ENCODE measurements around the gene FIGN.

FIGN gene

DNA sequence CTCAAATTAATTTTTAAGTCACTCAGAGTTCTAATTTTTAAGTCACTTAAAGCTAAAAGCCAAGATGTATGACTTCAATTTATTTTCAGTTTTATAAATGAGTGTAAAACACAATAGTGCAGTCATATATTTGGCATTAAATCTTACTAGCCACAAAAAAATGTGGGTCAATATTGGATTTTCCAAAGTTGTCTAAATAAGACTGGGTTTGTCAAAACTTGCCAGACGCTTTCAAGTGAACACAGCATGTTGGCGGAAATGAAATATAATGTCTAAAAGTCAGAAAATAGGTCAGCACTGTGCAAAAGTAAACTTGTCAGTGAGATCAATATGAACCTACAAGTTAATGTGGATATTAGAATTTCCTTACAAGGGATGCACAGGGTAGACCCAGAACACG, 128.9 kb downstream of the FIGN start:
- no peak for DNase-seq
- TF ChIP-seq, protein P1, sequence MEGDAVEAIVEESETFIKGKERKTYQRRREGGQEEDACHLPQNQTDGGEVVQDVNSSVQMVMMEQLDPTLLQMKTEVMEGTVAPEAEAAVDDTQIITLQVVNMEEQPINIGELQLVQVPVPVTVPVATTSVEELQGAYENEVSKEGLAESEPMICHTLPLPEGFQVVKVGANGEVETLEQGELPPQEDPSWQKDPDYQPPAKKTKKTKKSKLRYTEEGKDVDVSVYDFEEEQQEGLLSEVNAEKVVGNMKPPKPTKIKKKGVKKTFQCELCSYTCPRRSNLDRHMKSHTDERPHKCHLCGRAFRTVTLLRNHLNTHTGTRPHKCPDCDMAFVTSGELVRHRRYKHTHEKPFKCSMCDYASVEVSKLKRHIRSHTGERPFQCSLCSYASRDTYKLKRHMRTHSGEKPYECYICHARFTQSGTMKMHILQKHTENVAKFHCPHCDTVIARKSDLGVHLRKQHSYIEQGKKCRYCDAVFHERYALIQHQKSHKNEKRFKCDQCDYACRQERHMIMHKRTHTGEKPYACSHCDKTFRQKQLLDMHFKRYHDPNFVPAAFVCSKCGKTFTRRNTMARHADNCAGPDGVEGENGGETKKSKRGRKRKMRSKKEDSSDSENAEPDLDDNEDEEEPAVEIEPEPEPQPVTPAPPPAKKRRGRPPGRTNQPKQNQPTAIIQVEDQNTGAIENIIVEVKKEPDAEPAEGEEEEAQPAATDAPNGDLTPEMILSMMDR (IDR thresholded peaks at IDR 0.05) = no peak
- H3K4me1 ChIP-seq = no peaks in the 10 kb centered on the region
- H3K9me3 ChIP-seq = no peaks in the 10 kb centered on the region
- intact Hi-C loops (cut with DNase I; ENCODE audit: low total_unique reads) = no loop called here
- no peak overlapping the region for H3K4me3 ChIP-seq
- no peaks in the 10 kb centered on the region for H3K27me3 ChIP-seq
- no peak overlapping the region for H3K27ac ChIP-seq
- H3K36me3 ChIP-seq = peaks cover 21% of the 10 kb centered on the region in 3 donors

DNA sequence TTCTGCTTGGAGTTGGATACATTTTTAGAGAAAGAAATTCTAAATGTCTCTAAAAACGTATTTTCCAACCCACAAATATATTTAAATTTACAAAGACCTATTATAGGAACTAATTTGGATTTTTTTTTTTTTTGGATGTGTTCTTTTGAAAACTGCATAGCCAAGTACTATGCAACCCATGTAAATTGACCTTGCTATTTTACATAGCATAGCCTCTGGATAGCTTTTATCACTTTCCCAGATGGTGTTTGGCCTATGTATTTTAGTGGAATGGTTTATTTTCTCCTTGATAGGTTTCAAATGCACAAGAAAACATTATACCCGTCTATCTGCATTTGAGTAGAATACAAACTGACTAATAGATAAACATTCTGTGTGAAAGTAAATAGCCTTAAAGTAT, 130.0 kb downstream of the FIGN start:
- Histone ChIP-seq H3K4me1 (no peaks in the 10 kb centered on the region), H3K36me3 (peaks cover 11 to 13% (median 12%) of the 10 kb centered on the region in 3 donors), H3K9me3 (no peaks in the 10 kb centered on the region), H3K27ac (no peak overlapping the region), H3K4me3 (no peak overlapping the region), H3K27me3 (no peaks in the 10 kb centered on the region)
- no peak for DNase-seq
- TF ChIP-seq, protein P1 (IDR thresholded peaks at IDR 0.05) = no peak
- intact Hi-C loops (cut with DNase I; ENCODE audit: low total_unique reads) = no loop called here

DNA sequence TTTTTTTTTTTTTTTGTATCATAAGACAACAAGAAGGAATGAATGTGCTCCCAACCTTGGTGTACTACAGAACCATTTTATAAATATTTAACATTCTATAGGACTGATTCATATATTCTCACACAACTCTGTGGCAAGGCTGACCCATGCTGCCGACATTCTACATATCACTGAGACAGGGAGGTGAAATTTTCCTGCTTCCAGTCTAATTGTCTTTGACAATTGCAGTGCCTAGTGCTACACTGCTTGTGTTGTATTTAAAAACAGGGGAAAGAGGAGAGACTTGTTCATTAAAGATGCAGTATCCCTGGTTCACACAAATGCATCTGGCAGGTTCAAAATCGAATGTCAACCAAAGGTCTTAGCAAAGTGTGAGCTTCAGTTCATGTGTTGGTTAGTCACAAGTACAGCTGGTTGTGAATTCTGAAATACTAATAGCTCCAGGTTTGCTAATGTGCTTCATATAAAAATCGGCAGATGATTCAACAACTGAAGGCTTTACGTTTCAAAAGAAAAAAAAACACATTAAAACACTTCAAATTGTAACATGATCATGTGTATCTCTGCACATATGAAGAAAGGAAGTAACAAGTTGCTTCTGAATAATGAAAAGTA, 130.8 kb downstream of the FIGN start:
- Histone ChIP-seq H3K27me3 (no peaks in the 10 kb centered on the region), H3K36me3 (peaks cover 4 to 6% (median 4%) of the 10 kb centered on the region in 3 donors), H3K27ac (no peak overlapping the region), H3K4me3 (no peak overlapping the region), H3K4me1 (no peaks in the 10 kb centered on the region), H3K9me3 (no peaks in the 10 kb centered on the region)
- intact Hi-C loops (cut with DNase I; ENCODE audit: low total_unique reads) = no loop called here
- TF ChIP-seq, protein P1 (IDR thresholded peaks at IDR 0.05) = no peak
- DNase-seq = no peak

DNA sequence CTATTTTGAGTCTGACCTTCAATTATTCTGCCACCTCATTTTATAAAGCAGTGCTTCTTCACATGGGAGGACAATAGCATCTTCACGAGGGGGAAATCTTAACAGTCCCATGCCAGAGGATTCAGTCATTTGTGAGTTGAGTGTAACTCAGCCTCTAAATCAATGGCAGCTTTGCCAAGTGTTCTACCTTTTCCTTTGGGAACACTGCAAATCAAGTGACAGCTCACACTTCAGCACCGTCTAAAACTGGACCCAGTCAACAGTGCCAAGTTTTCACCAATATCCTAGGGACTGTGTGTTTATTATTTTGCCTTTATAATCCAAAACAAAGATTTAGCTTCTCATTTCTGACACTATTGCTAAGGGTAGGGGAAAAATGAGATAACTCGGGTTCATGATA, 133.6 kb downstream of the FIGN start:
- H3K4me1 ChIP-seq = no peaks in the 10 kb centered on the region
- H3K9me3 ChIP-seq = no peaks in the 10 kb centered on the region
- no peak overlapping the region for H3K27ac ChIP-seq
- no peaks in the 10 kb centered on the region for H3K36me3 ChIP-seq
- TF ChIP-seq, protein P1 (IDR thresholded peaks at IDR 0.05) = no peak
- no peak for DNase-seq
- no peak overlapping the region for H3K4me3 ChIP-seq
- intact Hi-C loops (cut with DNase I; ENCODE audit: low total_unique reads) = no loop called here
- H3K27me3 ChIP-seq = no peaks in the 10 kb centered on the region

DNA sequence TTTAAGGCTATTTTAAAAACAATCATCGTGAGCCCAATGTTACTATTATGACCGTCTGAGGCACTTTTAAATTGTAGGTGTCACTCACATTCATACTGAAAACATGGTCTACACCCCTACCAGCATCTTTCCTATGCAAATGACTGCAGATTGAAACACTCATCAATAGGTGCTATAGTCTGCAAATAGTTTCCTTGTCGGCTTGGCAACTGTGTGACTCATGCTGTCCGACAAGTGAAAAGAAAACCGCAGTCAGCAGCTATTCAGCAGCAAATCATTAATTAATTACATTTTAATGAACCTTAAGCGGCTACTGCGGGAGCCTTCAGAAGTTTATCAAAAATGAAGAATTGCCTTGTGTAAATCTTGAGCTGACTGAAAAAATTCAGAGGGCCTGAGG, 134.4 kb downstream of the FIGN start:
- intact Hi-C loops (cut with DNase I; ENCODE audit: low total_unique reads) = no loop called here
- H3K27me3 ChIP-seq = no peaks in the 10 kb centered on the region
- no peaks in the 10 kb centered on the region for H3K36me3 ChIP-seq
- H3K9me3 ChIP-seq = no peaks in the 10 kb centered on the region
- peaks cover 0 to under 1% (median 0%) of the 10 kb centered on the region in 4 donors for H3K4me1 ChIP-seq
- no peak overlapping the region for H3K27ac ChIP-seq
- DNase-seq = no peak
- TF ChIP-seq, protein P1 (IDR thresholded peaks at IDR 0.05) = no peak
- no peak overlapping the region for H3K4me3 ChIP-seq

DNA sequence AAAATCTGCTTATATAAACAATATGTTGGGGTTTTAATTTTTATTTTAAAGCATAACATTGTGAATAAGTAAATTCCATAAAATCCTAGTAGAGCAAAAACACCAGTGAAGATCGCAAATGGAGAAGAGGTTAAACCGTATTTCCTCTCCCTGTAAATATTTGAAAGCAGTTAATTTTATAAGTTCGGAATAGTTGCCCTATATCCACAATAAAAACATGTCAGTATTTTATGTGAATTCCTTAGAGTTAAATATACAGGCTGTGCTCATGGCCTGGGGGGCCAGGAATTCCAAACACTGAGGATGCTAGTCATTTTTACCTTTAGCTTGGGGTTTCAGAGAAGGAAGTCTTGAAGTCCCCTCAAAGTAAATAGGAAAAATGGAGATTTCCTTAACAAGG, 135.0 kb downstream of the FIGN start:
- intact Hi-C loops (cut with DNase I; ENCODE audit: low total_unique reads) = no loop called here
- H3K36me3 ChIP-seq = no peaks in the 10 kb centered on the region
- no peaks in the 10 kb centered on the region for H3K9me3 ChIP-seq
- peaks cover 0 to 6% (median 0%) of the 10 kb centered on the region in 4 donors for H3K4me1 ChIP-seq
- TF ChIP-seq, protein P1 (IDR thresholded peaks at IDR 0.05) = no peak
- no peak overlapping the region for H3K27ac ChIP-seq
- no peak overlapping the region for H3K4me3 ChIP-seq
- H3K27me3 ChIP-seq = no peaks in the 10 kb centered on the region
- no peak for DNase-seq
